Stimulated activated CD4-positive, alpha-beta T cell treated with anti-CD3 and anti-CD28 coated beads, Interleukin-1b, Interleukin-23, amount 100 ng/mL, for 4 hours (primary cell): ENCODE measurements around the gene VPS37C.
"Not testable (repeated sequence)": the region's sequence is repeated elsewhere in the genome, so short reads cannot be mapped to it uniquely, and the experiment has no call there.

Experiments used
- DNase-seq, 2 donors: peaks; one replicate each; pipeline ENCODE4 v3.0.0-alpha.2; 2020; ENCODE audit warnings: low read depth in 2 of 2

VPS37C gene

DNA sequence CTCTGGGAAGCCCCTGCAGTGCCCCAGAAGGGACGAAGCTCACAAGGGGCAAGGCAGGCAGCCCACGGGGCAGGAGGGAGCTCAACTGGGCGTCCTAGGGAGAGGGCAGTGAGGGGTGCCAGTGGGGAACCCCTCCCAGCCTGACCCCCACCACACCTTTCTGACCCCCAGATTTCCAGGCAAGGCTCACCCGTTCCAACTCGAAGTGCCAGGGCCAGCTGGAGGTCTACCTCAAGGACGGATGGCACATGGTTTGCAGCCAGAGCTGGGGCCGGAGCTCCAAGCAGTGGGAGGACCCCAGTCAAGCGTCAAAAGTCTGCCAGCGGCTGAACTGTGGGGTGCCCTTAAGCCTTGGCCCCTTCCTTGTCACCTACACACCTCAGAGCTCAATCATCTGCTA lies 43.2 kb downstream of the VPS37C start:
- no peak for DNase-seq

DNA sequence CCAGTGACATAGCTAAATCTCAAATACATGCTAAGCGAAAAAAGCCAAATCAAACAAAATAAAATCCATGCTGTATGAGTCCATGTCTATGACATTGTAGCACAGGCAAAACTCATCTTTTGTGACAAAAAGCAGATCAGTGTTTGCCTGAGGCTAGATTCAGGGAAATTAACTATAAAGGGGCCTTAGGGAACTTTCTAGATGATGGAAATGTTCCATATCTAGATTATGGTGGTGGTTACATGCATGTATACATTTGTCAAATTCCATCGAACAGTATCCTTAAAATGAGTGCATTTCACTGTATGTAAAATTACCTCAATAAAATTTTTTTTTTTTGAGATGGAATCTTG lies 44.1 kb downstream of the VPS37C start:
- DNase-seq, result no peak

DNA sequence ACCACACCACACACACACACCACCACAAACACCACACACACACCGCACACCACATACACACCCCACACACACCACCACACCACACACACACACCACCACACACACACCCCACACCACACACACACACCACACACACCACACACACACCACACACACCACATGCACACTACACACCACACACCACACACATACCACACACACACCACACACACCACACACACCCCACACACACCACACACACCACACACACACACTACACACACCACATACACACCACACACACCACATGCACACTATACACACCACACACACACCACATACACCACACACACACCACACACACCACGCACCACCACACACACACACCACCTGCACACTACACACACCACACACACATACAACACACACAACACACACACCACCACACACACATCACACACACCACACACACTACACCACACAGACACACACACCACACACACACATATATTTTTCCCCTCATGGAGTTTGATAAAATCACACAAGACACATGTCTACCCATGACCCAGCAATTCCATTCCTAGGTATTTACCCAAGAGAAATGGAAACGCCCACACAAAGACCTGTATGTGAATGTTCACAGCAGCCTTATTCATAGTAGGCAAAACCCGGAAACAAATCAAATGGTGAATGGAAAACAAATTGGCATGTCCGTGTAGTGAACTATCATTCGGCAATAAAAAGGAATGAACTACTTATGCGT lies 44.6 kb downstream of the VPS37C start:
- DNase-seq, result no peak

DNA sequence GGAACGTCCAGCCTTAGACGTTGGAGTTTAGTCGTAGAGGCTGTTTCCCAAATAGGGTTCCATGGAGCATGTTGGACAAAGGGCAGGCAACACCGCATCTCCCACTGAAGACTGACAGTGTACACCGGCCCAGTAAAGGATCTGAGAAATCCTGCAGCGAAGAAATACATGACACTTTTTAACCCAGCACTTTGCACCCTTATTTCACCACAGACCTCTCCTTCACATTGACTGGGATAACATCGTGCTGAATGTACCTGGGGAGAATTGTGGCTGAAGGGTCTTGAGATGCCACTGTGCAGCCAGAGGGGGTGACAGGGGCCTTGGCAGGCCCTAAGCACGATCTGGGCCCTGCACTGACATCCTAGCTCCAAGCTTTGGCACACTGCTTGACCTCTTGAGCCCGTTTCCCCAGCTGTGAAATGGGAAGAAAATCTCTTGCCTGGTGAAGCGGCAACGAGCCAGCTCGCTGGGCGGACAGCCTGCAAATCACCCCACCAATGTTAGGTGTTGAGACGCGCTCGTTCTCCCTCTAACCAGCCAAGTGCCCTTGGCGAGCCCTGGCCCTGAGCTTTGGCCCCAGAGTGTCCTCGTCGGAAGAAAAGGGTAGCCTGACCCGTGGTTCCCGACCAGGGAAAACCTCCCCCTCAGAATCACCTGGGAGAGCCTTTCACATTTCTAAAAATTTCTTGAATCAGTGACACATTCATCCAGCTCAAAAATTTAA lies 45.6 kb downstream of the VPS37C start:
- DNase-seq, result no peak

DNA sequence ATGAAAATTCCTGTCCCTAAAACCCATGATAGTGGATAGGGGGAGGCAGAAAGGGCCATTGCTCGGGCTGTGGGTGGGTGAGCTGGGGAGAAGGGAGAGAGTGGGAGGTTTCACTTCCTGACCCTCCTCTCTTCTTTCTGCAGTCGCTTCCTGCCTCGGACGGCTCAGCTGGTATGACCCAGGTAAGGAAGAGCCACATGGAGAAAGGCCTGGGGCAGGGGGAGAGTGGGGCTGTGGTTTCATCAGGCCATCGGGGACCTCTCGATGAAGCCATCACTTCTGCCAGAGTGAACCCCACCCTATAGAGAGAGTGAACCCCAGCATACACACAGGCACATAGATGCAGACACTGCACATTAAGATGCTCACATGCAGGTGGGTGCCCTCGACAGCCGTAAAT lies 46.3 kb downstream of the VPS37C start:
- no peak for DNase-seq

DNA sequence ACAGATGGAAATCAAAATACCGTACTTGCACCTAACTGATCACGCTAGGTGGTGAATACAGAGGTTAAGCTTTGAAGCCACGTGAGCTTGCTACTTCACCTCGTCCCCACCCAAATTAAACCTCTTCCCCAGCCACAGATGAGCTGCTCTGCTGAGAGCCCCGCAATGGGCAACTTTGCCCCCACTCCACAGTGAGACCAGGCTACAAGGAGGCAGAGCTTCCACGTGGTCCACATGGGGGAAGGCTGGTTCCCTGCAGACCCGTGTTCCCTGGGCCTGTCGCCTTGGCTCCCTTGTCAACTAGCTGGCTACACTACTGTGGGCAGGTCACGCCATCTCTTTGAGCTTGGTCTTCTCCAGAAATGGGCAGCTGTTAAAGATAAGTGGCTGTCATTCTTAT lies 48.0 kb downstream of the VPS37C start:
- DNase-seq, result no peak

DNA sequence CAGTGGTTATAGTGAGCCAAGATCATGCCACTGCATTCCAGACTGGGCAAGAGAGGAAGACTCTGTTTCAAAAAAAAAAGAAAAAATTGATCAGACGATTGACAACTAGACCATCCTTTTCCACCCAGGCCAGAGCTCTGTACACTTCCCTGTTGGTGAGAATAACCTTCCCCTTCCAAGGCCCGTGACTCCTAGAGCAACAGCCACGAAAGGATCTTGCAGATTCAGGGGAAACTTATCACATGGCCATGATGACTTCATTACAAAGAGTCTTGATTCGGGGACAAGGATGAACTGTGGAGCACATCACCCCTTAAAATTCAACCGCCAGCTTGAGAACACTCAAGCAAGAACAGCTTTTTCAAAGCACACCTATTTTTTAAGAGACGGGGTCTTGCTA lies 48.7 kb downstream of the VPS37C start:
- no peak for DNase-seq

DNA sequence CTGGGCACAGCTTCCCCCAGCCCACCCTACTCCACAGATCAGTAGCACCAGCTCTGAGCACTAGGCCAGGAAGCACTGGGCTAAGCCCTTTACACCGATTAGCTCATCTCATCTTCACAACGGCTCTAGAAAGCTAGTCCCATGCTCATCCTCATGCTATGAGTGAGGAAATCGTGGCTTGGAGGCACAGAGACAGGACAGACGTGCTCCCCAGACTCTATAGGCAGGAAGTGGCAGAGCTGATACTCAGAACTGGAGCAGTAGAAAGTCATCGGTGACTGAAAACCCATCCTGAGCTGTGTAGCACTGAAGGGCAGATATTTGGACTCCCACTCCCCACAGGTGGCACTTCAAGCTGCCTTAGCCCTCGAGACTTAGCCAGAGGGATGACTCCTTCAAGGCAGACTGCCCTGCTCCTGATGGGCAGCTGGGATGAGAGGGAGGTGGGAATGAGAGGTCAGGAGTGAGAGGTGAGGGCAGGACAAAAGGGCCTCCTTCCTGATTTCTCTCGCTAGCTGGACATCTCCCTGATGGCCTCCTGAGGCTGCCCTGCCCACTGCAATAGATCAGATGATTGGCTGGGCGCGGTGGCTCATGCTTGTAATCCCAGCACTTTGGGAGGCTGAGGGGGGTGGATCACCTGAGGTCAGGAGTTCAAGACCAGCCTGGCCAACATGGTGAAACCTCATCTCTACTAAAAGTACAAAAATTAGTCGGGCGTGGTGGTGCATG lies 49.3 kb downstream of the VPS37C start:
- DNase-seq, result no peak

DNA sequence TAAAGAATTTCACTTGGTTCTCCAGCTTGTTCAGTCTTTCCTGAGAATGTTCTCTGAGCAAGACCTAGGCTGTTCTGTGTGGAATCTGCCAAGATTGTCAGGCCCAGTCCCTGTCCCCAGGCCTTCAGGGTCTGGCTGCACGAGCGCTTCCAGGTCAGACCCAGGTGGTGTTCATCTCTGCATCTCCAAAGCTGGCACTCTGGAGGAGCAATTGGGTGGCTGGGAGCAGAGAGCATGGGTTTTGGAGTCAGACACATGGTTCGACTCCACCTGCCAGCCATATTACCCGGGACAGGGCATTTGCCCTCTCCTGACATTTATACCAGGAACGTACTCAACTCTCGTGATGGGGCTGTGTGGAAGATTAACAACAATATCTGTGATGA lies 50.2 kb downstream of the VPS37C start:
- DNase-seq, result no peak

DNA sequence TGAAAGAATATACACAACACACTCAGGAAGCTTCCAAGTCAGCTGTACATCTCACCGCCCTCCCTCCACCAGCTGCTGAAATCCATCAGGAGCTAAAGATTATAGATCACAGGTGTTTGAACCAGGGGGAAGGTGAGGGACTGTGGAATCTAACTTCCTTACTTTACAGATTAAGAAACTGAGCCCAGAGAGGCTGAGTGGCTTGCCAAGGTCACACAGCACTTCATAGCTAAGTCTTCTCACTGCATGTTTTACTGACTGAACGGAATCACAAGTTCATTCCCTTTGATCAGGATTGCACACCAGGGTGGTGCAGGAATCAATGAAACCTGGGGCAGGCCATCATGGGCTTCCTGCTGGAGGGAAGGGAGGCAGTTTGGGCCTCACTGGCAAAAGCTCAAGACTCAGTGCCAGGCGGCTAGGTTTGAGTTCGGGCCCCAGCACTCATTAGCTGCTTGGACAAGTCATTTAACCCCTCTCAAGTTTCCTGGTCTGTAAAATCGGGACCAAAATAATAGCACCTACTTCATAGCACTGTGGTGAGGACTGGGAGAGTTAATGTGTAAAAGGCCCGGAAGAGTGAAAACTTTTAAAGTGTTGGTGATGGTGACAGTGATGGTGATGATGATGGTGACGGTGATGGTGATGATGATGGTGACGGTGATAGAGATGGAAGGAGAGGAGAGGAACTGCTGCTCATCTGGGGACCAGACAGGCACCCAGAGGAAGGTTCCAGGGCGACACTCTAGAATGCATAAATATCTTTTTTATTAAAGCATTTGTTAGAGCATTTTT lies 50.8 kb downstream of the VPS37C start:
- DNase-seq, result no peak

DNA sequence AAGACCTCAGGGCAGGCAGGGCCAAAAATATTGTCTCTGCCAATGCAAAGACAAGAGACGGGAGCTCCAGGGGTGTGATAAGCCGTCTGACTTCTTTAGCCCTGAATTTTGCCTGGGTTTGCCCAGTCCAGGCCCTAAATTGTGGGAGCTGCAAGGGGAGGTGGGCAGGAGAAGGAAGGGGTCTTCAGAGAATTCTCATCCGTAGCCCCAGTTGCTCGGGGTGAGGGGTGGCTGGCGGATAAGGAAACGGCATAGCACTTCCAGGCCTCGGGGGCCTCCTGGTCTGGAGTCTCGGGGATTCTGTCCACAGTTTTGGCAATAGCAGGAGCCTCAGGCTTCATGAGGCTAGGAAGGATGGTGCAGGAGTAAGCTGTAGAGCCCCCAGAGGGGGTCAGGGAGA lies 51.6 kb downstream of the VPS37C start:
- no peak for DNase-seq

DNA sequence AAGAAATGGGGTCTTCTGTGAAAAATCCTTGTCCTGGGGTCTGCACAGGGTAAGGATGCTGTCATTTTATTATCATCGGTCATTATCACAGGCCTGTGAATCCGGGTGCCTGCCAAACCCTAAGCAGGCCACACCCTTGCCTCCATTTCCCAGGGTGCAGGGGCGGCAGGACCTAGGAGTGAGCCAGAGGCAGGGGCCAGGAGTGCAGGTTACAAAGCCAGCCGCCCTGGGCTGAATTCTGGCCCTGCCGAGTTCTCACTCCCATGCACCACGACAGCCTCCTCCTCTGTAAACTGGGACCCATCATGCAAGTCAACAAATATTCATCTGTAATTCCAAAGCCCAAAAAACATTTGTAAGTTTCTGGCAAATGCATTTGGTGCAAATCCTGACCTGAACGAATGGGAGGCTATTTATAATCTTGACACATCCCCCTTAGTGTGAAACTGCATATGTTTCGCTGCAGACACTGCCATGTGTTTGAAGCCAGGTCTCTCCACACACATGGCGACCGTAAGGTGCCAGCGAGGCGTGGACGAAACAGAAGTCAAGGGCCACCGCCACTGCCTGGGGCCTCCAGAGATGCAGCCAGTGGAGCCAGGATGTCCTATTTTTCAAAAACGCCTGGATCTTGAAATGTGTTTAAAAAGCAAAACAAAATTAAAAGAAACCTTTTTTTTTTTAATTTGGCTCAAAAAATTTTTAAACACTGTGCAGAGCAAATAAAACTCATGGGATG lies 52.2 kb downstream of the VPS37C start:
- no peak for DNase-seq

DNA sequence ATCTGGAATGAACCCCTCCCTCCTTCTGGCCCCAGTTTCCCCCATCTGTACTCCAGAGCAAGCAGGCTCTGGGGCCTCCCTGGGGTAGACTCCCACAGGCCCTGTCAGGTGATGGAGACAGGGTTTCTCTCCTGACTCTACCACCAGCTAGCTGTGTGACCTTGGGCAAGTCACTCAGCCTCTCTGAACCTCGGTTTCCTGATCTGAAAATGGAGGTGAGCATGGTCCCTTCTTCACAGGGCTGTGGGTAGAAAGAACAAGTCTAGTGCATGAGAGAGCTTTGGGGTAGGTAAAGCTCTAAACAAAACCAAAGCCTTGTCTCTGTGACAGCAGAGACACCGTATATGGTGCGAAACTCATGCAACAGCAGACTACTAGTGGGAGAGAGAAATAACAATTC lies 53.3 kb downstream of the VPS37C start:
- no peak for DNase-seq

DNA sequence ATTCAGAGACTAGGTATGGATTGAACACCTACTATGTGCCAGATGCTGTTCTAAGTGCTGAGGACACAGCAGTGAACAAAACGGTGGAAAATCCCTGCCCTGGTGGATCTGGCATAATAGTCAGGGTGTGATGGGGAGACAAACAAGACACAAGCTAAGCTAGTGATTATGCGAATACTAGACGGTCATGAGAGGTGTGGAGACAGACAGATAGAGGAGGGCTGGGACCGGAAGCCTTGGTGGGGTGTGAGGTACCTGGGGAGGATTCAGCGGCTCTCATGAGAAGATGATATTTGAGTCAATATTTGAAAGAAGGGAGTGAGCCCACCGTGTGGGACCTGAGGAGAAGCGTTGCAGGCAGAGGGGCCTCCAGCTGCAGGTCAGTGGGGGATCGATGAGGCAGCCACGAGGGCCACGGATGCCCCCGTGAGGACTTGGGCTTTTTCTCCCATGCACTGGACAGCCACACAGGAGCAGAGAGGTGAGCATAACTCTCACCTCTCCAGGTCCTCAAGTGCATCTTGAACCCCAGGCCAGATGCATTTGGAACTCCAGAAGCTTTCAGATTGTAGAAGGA lies 54.2 kb downstream of the VPS37C start:
- DNase-seq, result no peak

DNA sequence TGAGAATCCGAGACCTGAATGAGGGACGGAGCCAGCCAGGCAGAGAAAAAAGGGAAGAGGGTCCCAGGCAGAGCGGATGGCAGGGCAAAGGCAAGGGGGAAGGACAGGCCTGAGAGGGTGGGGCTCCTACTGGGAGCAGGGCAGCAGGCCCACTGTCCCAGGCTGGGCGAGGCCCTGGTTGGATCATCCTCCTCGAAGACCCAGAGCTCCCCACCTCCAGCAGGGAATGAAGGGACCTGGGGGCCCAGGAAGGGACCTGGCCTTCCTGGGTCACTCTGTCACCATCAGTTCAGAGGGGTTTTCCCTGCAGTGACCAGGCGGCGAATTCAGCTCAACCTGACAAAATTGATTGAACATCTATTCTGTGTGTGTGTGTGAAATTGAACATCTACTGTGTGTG lies 54.9 kb downstream of the VPS37C start:
- DNase-seq, result no peak

DNA sequence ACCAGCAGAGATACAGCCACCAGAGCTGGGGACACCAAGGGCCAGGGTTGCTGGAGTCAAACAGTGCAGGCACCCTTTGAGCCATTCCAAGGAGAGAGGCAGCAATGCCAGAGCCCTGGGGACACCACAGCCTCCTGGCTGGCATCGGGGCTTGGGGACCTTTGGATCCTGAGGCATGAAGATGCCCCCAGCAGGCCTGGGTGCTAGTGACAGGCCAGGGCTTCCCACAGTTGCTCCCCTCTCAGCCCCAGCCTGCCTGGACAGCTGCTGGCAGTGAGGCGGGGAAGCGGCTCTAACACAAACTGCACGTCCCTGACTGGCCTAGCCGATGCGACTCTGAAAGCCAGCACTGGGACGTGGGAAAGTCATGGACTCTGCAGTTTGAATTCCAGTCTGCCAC lies 56.3 kb downstream of the VPS37C start:
- DNase-seq, result no peak

DNA sequence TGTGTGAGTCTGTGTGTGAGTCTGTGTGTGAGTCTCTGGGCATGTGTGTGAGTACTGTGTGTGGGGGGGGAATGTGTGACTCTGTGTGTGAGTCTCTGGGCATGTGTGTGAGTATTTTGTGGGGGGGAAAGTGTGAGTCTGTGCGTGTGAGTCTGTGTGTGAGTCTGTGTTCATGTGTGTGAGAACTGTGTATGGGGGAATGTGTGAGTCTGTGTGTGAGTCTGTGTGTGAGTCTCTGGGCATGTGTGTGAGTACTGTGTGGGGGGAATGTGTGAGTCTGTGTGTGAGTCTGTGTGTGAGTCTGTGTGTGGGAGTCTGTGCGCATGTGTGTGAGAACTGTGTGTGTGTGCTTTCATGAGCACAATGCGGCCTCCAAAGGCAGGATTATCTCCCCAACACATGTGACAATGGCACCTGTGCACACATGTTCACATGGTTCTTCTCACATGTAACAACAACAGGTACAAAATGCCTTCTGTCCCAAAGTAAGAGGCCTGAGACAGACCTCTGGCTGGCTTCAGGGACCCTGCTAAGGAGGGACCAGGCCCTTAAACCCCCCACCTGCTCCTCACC lies 57.3 kb downstream of the VPS37C start:
- DNase-seq, result no peak

DNA sequence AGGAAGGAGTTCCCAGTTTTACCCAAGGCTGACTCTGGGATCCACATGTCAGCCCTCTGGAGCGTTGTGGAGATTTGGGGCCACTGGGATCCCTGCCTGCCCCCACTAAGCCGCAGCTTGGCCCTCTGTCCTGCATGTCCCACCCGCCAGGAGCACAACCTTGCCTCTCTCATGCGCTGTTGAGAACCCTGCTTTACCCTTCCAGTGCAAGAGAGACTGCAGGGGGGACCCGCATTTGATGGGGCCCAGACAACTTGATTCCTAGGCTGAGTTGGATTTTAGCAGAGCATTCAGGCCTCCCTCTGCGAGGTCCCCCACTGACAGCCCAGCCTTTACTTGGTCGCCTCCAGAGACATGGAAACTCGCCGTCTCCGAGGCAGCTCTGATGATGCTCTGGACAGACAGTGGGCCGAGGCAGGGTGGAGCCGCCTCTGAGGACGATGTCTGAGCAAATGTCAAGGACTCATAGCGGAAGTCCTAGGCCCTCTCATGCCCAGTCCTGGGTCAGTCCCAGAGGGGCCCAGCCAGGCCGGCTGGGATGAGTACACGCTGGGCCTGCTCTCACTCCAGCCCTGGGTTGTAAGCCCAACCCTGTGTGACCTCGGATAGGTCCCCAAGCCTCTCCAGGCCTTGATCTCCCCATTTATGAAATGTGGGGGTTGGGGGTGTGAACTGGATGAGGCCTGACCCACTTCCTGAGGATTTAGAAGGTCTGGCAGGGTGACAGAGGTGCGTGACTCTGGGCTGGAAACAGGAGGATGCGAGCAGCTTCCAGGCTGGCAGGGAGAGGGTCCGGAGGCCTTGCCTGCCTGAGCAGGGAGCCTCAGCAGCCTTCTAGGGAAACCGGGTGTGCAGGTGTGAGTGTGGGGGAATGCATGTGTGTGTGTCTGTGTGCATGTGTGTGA lies 58.3 kb downstream of the VPS37C start:
- no peak for DNase-seq

DNA sequence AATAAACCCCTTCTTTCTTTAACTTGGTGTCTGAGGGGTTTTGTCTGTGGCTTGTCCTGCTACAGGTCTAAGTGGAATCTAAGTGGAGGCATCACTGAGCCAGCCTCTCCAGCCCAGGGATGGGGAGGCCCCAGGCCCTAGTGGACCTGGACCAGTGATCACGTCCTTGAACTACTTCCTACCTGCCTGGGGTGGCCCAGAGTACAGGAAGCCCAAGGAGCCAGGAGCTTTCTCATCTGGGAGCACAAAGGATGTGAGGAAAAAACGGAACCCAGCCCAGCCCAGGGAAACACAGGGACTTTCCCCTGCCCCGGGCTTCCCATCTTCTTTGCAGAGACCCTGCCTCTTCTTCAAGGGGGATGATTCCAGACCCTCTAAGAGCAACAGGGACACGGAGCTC lies 62.4 kb downstream of the VPS37C start:
- no peak for DNase-seq

DNA sequence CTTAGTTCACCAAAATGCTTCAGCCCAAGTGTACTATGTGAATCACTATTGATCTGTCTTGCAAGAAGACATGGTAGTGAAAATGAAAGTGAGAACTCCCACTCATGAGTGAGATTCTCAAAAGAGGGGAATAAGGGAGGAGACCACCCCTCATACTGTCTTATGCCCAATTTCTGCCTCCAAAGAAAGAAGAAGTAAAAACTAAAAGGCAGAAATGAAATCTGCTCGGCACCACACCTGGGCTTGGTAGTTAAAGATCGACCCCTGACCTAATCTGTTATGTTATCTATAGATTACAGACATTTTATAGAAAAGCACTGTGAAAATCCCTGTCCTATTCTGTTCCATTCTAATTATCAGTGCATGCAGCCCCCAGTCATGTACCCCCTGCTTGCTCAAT lies 63.0 kb downstream of the VPS37C start:
- not testable (repeated sequence) for DNase-seq
